ENCODE measurements around the gene KRT28.

KRT28 gene

DNA sequence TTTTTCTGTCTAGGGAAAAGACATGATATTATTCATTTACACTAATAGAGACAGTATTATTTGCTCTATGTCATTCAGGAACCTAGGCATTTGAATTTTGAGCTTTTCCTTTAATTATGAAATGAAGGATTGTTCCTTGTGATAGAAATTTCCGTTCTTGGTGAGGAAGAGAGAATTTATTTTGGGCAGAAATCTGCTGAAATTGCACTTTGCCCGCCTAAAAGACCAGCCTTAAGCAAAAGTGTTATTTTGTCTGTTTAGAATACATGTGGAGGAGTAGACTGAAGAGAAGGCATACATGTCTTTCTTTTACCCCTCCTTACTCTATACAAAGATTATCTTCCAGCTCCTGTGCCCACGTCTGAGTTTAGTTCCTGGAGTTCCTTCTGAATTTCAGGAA is 39.4 kb upstream of the KRT28 start:
- no peak for DNase-seq (ENCODE audit: low read depth)
- no peak overlapping the region for H3K4me3 ChIP-seq (ENCODE audit: control insufficient read depth, low read depth, low read length)
- TF ChIP-seq, protein P1, sequence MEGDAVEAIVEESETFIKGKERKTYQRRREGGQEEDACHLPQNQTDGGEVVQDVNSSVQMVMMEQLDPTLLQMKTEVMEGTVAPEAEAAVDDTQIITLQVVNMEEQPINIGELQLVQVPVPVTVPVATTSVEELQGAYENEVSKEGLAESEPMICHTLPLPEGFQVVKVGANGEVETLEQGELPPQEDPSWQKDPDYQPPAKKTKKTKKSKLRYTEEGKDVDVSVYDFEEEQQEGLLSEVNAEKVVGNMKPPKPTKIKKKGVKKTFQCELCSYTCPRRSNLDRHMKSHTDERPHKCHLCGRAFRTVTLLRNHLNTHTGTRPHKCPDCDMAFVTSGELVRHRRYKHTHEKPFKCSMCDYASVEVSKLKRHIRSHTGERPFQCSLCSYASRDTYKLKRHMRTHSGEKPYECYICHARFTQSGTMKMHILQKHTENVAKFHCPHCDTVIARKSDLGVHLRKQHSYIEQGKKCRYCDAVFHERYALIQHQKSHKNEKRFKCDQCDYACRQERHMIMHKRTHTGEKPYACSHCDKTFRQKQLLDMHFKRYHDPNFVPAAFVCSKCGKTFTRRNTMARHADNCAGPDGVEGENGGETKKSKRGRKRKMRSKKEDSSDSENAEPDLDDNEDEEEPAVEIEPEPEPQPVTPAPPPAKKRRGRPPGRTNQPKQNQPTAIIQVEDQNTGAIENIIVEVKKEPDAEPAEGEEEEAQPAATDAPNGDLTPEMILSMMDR (IDR thresholded peaks at IDR 0.05; ENCODE audit: control insufficient read depth, insufficient read depth, low read depth, low read length, missing control alignments): no peak

DNA sequence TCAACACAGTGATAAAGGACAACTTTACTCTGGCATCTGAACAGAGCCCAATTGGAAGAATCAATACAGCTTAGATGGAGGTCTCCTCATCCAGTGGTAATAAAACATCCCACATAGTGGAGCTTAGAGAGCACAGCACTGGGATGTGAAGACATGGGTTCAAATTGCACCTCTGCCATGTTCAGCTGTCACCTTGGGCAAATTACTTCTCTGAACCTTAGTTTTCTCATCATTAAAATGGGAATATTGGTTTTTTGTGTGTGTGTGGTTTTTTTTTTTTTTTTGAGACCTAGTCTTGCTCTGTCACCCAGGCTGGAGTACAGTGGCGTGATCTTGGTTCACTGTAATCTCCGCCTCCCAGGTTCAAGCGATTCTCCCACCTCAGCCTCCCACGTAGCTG is 36.3 kb upstream of the KRT28 start:
- DNase-seq (ENCODE audit: low read depth): no peak
- TF ChIP-seq, protein P1 (IDR thresholded peaks at IDR 0.05; ENCODE audit: control insufficient read depth, insufficient read depth, low read depth, low read length, missing control alignments): no peak
- H3K4me3 ChIP-seq (ENCODE audit: control insufficient read depth, low read depth, low read length): no peak overlapping the region

DNA sequence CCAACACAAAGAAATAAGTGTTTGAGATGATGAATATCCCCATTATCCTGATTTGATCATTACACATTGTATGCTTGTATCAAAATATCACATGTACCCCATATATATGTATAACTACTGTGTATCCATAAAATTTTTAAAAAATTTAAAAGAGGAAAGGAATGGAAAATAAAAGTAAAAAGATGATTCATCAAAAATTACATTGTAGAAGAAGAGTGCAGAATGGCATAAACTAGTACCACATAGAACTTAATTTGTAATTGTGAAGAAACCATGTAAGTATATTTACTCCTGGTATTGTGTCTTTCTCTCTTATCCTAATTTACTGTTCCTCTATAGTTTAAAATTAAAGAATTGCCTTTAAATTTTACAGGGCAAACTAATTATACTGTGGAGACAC is 34.1 kb upstream of the KRT28 start:
- no peak overlapping the region for H3K4me3 ChIP-seq (ENCODE audit: control insufficient read depth, low read depth, low read length)
- no peak for DNase-seq (ENCODE audit: low read depth)
- TF ChIP-seq, protein P1 (IDR thresholded peaks at IDR 0.05; ENCODE audit: control insufficient read depth, insufficient read depth, low read depth, low read length, missing control alignments): no peak

DNA sequence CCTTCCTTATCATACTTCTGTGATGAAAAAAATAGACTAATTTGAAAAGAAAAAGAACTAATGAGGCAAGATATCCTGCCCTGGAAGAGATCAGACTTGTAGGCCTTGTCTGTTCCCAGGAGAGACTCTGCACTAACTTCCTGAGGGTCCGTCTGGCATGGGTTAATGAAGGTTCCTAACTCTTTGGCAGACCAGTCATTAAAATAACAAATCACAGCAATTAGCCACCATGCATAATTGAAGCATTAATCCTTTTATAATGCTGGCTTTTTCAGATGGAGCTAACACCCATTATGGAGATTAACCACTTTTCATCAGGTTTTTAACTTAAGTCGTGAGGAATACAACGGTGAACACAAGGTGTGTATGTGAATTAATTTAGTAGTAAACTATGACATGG is 33.1 kb upstream of the KRT28 start:
- H3K4me3 ChIP-seq (ENCODE audit: control insufficient read depth, low read depth, low read length): no peak overlapping the region
- TF ChIP-seq, protein P1 (IDR thresholded peaks at IDR 0.05; ENCODE audit: control insufficient read depth, insufficient read depth, low read depth, low read length, missing control alignments): no peak
- no peak for DNase-seq (ENCODE audit: low read depth)

DNA sequence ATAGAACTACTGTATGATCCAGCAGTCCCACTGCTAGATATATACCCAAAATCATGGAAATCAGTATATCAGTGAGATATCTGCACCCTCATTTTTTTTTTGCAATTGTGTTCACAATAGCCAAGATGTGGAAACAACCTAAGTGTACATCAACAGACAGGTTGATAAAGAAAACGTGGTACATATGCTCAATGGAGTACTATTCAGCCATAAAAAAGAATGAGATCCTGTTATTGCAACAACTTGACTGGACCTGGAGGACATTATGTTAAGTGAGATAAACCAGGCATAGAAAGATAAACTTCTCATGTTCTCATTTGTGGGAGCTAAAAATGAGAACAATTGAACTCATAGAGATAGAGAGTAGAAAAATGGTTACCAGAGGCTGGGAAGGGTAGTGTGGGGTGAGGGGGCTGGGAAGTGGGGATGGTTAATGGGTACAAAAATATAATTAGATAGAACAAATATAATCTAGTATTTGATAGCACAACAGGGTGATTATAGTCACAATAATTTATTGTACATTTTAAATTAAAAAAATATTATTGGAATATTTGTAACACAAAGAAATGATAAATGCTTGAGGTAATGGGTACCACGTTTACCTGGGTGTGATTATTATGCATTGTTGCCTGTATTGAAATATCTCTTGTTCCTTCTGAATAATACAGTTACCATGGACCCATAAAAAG is 30.5 kb upstream of the KRT28 start:
- DNase-seq (ENCODE audit: low read depth): no peak

DNA sequence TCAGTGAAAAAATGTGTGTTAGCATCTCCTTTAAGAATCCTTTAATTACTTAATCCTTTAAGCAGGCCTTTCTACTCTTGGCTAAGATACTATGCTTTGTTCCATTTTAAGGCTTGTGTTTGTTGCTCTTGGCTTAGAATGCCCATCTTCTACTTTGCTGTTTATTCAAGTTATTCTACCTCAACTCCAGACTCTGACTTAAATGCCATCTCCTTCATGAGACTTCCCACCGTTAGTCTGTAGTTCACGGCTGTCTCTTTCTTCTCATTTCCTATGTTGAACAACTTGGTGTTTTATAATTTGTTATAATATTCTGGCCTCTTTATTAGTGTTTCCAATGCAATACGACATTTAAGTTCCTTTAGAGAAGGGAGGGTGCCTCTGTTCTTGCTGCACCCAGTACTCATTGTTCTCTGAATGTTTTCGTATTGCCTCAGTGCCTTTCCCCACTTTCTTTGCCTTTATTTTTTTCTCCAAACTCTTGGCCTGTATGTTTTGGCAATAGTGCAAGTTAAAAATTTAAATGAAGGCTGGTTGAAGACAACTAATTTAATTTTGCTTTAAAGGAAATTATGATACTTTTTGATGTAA is 28.8 kb upstream of the KRT28 start:
- no peak overlapping the region for H3K4me3 ChIP-seq (ENCODE audit: control insufficient read depth, low read depth, low read length)
- no peak for DNase-seq (ENCODE audit: low read depth)
- TF ChIP-seq, protein P1 (IDR thresholded peaks at IDR 0.05; ENCODE audit: control insufficient read depth, insufficient read depth, low read depth, low read length, missing control alignments): no peak

More for the DNA sequence above, 30.5 kb upstream of the KRT28 start:
- H3K4me3 ChIP-seq (ENCODE audit: control insufficient read depth, low read depth, low read length): no peak overlapping the region
- TF ChIP-seq, protein P1 (IDR thresholded peaks at IDR 0.05; ENCODE audit: control insufficient read depth, insufficient read depth, low read depth, low read length, missing control alignments): no peak

All from AG09309 (cell line).